Ovary (tissue), 9 donors: Measurements from ENCODE around the gene EPHB1. TPM values are rescaled to one million over a fixed set of nuclear protein-coding genes. Genes with fewer than 3 reads are reported as not detected.

ENCODE experiments used
- DNase-seq, 5 donors: peaks; one replicate each; pipeline ENCODE4 v3.0.0-alpha.2; 2019 to 2020
- H3K27ac ChIP-seq, 2 donors: fragments of 200-600 bp; one replicate each; pipeline versions ENCODE4 v1.5.1 to v1.8.0; 2019 to 2022
- H3K27me3 ChIP-seq: fragments of 200-600 bp; one replicate; pipeline ENCODE4 v1.8.0; 2022
- H3K36me3 ChIP-seq: fragments of 200-600 bp; sonication (generic); one replicate; pipeline ENCODE4 v1.5.1; 2019
- H3K4me1 ChIP-seq: one replicate; pipeline ENCODE4 v1.8.1; 2013; ENCODE audit warnings: mild to moderate bottlenecking, moderate library complexity; ENCODE audit not compliant: insufficient read depth
- H3K4me3 ChIP-seq: fragments of 200-600 bp; sonication (generic); one replicate; pipeline ENCODE4 v1.5.1; 2017
- H3K9me3 ChIP-seq, 2 donors: fragments of 200-600 bp in 1 of 2; sonication (generic) in 1 of 2; one replicate each; pipeline versions ENCODE4 v1.5.1 to v1.8.1; 2013 to 2019; ENCODE audit warnings: mild to moderate bottlenecking in 1 of 2, moderate library complexity in 1 of 2
- CTCF ChIP-seq, 3 donors: fragments of 450-650 bp in 2 of 3; fragments of 200-600 bp in 1 of 3; IDR thresholded peaks; one replicate each; pipeline versions ENCODE4 v1.5.1 to v1.8.0; 2016 to 2022; ENCODE audit warnings: antibody characterized with exemption in 3 of 3, mild to moderate bottlenecking in 1 of 3
- EP300 ChIP-seq: sonication (generic); formaldehyde crosslinking; IDR thresholded peaks from one replicate; pipeline ENCODE4 v1.6.1; 2017; ENCODE audit warnings: antibody characterized with exemption
- POLR2A ChIP-seq: fragments of 450-650 bp; IDR thresholded peaks from one replicate; pipeline ENCODE4 v1.6.1; 2017; ENCODE audit warnings: antibody characterized with exemption, mild to moderate bottlenecking, moderate library complexity
- WGBS, 3 donors: extraction: QIAGEN DNeasy Blood & Tissue Kit in 1 of 3; methylation state at CpG; one replicate each; pipeline versions ENCODE4 v1.1.5 to v1.1.7; 2013 to 2017; 5-methylcytosine and 5-hydroxymethylcytosine counted together
- intact Hi-C, 4 donors: fragments of 100-400 bp; cut with DNase I; formaldehyde crosslinking; loops; one replicate each; pipeline versions ENCODE4 v1.11.0 to v1.15.1; 2022 to 2023
- polyA plus RNA-seq, 2 donors: library from polyadenylated mRNA; stranded (reverse); fragments of 200-250 nt in 1 of 2; fragments of 350-450 nt in 1 of 2; fragmentation: Illumina TruSeq in 1 of 2; extraction: RNeasy Lipid Tissue Mini Kit (QIAGEN cat#74804) in 1 of 2; gene quantifications; one replicate each; pipeline ENCODE4 v1.2.3, GENCODE V29; 2013 to 2014
- total RNA-seq, 7 donors: library from RNA; depleted of rRNA in 2 of 7; stranded (reverse); fragments of >200 nt in 2 of 7; fragmentation: NEBNext Ultra II Directional in 3 of 7; extraction: Animal tissue kit (Norgen Biotek cat#: 25700) in 3 of 7; gene quantifications; one replicate each; pipeline versions ENCODE4 v1.1.0 to v1.2.4, GENCODE V29; 2016 to 2023
- donor health status: DM: no; HTN: no; CAD: no; lungs with moderate emphysema.
- donor health status: DM: no; HTN: no; CAD: no.
- donor health status: Bipolar disorder and iron deficiency.
- donor health status: DM: yes; HTN: yes; CAD: no.
- donor health status: DM: no; HTN: no; CAD: no.
- donor health status: DM: yes; HTN: yes; CAD: no.

The EPHB1 gene
- total and polyA plus RNA-seq, 9 donors, result 0.25 to 2.7 (median 1.0) TPM

- no peaks in the 10 kb centered on the region for H3K9me3 ChIP-seq
- WGBS, 3 donors, result 70 to 72% (median 71%) methylated on average over 2 of the region's 2 CpGs
- no peak overlapping the region for H3K4me3 ChIP-seq
- H3K4me1 ChIP-seq, result no peaks in the 10 kb centered on the region
- intact Hi-C loops, result loop anchor here in 1 of 4 donors (10.0 kb wide), 1 partner anchor 151 kb away; no protein-coding TSS in a partner anchor
- no peaks in the 10 kb centered on the region for H3K36me3 ChIP-seq
- no peak overlapping the region for H3K27ac ChIP-seq
- no peak for DNase-seq
- TF ChIP-seq POLR2A (no peak), EP300 (no peak), CTCF (IDR thresholded peaks at IDR 0.05) (no peak)
- H3K27me3 ChIP-seq, result no peaks in the 10 kb centered on the region
These were observed 39.2 kb upstream of the EPHB1 start for GRCh38 chr3:134755821-134756220.

GRCh38 chr3:134757549-134758069 lies 37.5 kb upstream of the EPHB1 start:
- no peak overlapping the region for H3K4me3 ChIP-seq
- no peak for TF ChIP-seq EP300
- no peak for TF ChIP-seq CTCF (IDR thresholded peaks at IDR 0.05)
- TF ChIP-seq POLR2A, result no peak
- H3K4me1 ChIP-seq, result no peaks in the 10 kb centered on the region
- WGBS, 3 donors, result 72 to 79% (median 74%) methylated on average over 3 of the region's 3 CpGs
- no peaks in the 10 kb centered on the region for H3K36me3 ChIP-seq
- intact Hi-C loops, result loop anchor here in 1 of 4 donors (10.0 kb wide), 1 partner anchor 153 kb away; no protein-coding TSS in a partner anchor
- no peak overlapping the region for H3K27ac ChIP-seq
- DNase-seq, result no peak
- no peaks in the 10 kb centered on the region for H3K27me3 ChIP-seq
- H3K9me3 ChIP-seq, result no peaks in the 10 kb centered on the region

- intact Hi-C loops, result no loop called here
- Histone ChIP-seq H3K4me1 (no peaks in the 10 kb centered on the region), H3K27me3 (no peaks in the 10 kb centered on the region), H3K4me3 (no peak overlapping the region), H3K27ac (no peak overlapping the region), H3K36me3 (no peaks in the 10 kb centered on the region), H3K9me3 (no peaks in the 10 kb centered on the region)
- no peak for DNase-seq
- TF ChIP-seq POLR2A, result no peak
- TF ChIP-seq EP300, result no peak
- no peak for TF ChIP-seq CTCF (IDR thresholded peaks at IDR 0.05)
- 19 to 23% (median 22%) methylated on average over 7 to 8 of the region's 8 CpGs for WGBS, 3 donors
These were observed 33.8 kb upstream of the EPHB1 start for GRCh38 chr3:134761213-134761612.

GRCh38 chr3:134762016-134762415 lies 33.0 kb upstream of the EPHB1 start:
- DNase-seq, result no peak
- Histone ChIP-seq H3K27me3 (no peaks in the 10 kb centered on the region), H3K36me3 (no peaks in the 10 kb centered on the region), H3K27ac (no peak overlapping the region), H3K4me1 (no peaks in the 10 kb centered on the region), H3K4me3 (no peak overlapping the region), H3K9me3 (no peaks in the 10 kb centered on the region)
- intact Hi-C loops, result no loop called here
- no peak for TF ChIP-seq EP300
- TF ChIP-seq POLR2A, result no peak
- no peak for TF ChIP-seq CTCF (IDR thresholded peaks at IDR 0.05)
- WGBS, 3 donors, result 94 to 97% (median 96%) methylated on average over 4 of the region's 4 CpGs
